Pancreas (tissue), 10 donors: ENCODE data around the gene BNIP3. TPM values are rescaled to one million over a fixed set of nuclear protein-coding genes. Genes with fewer than 3 reads are reported as not detected.
A peak's percentile ranks its signal among the peaks of the same experiment; 100 is the strongest.
"Not testable (repeated sequence)": the region's sequence is repeated elsewhere in the genome, so short reads cannot be mapped to it uniquely, and the experiment has no call there.

ENCODE experiments used
- ATAC-seq, 4 donors: fragments of 200-7000 bp; cut with Tn5 transposase; one replicate each; pipeline versions ENCODE4 v1.8.0 to v1.9.1; 2020; ENCODE audit warnings: mild to moderate bottlenecking in 4 of 4, moderate library complexity in 4 of 4
- DNase-seq, 6 donors: peaks; one replicate each; pipeline ENCODE4 v3.0.0-alpha.2; 2020
- FAIRE-seq: peaks from 2 replicates; lab custom pipeline; 2012; peaks lifted over from hg19 to GRCh38; lab: Jason Lieb, UNC
- H3K27ac ChIP-seq, 4 donors: fragments of 200-600 bp; sonication (generic); 1 replicate in 3 of 4; 2 replicates in 1 of 4; pipeline versions ENCODE4 v1.5.0 to v1.8.0; 2020
- H3K27me3 ChIP-seq, 4 donors: fragments of 200-600 bp; one replicate each; pipeline ENCODE4 v1.8.0; 2021
- H3K36me3 ChIP-seq, 3 donors: fragments of 200-600 bp; sonication (generic) in 1 of 3; one replicate each; pipeline versions ENCODE4 v1.5.0 to v1.8.0; 2020 to 2021
- H3K4me1 ChIP-seq, 3 donors: fragments of 200-600 bp; one replicate each; pipeline ENCODE4 v1.8.0; 2021
- H3K4me3 ChIP-seq, 4 donors: fragments of 200-600 bp; sonication (generic) in 2 of 4; one replicate each; pipeline versions ENCODE4 v1.5.0 to v1.8.0; 2020 to 2021
- H3K9me3 ChIP-seq, 4 donors: fragments of 200-600 bp; one replicate each; pipeline ENCODE4 v1.8.0; 2021
- CTCF ChIP-seq, 4 donors: fragments of 200-600 bp; sonication (generic) in 3 of 4; IDR thresholded peaks; one replicate each; pipeline versions ENCODE4 v1.5.0 to v1.8.0; 2021; ENCODE audit warnings: antibody characterized with exemption in 4 of 4
- WGBS, 2 donors: extraction: QIAGEN DNeasy Blood & Tissue Kit; methylation state at CpG; one replicate each; pipeline ENCODE4 v1.1.7; 2013; 5-methylcytosine and 5-hydroxymethylcytosine counted together
- intact Hi-C, 3 donors: fragments of 100-400 bp; cut with DNase I; formaldehyde crosslinking; loops; one replicate each; pipeline versions ENCODE4 v1.11.1 to v1.14.2; 2022
- polyA plus RNA-seq, 2 donors: library from polyadenylated mRNA; stranded (reverse); fragments of 200-250 nt; gene quantifications; one replicate each; pipeline ENCODE4 v1.2.3, GENCODE V29; 2013
- total RNA-seq, 6 donors: library from RNA; stranded (reverse); fragmentation: NEBNext Ultra II Directional in 4 of 6; extraction: Animal tissue kit (Norgen Biotek cat#: 25700) in 4 of 6; gene quantifications; one replicate each; pipeline versions ENCODE4 v1.2.1 to v1.2.4, GENCODE V29; 2021 to 2023
- donor health status: healthy with polysubstance abuse.
- donor health status: DM: no; HTN: no; CAD: no; lungs with moderate emphysema.
- donor health status: DM: no; HTN: no; CAD: no.
- donor health status: control.
- donor health status: control.
- donor health status: Bipolar disorder and iron deficiency.
- donor health status: DM: yes; HTN: yes; CAD: no.
- donor health status: DM: no; HTN: no; CAD: no.
- donor health status: DM: no; HTN: no; CAD: no.
- donor health status: DM: yes; HTN: yes; CAD: no.

Gene BNIP3
- total and polyA plus RNA-seq, 8 donors = 65.7 to 471 (median 142) TPM

GRCh38 chr10:131921184-131921583 is 60.5 kb downstream of the BNIP3 start:
- TF ChIP-seq CTCF (IDR thresholded peaks at IDR 0.05) = no peak
- Histone ChIP-seq H3K36me3 (no peaks in the 10 kb centered on the region), H3K4me3 (no peak overlapping the region), H3K27ac (no peak overlapping the region), H3K4me1 (peaks cover 0 to 5% (median 0%) of the 10 kb centered on the region in 3 donors), H3K27me3 (no peaks in the 10 kb centered on the region), H3K9me3 (peaks cover 0 to 4% (median 0%) of the 10 kb centered on the region in 4 donors)
- no peak for DNase-seq
- FAIRE-seq = no peak
- ATAC-seq = peak in 2 of 4 donors; percentile 30 to 48
- intact Hi-C loops = no loop called here
- WGBS, 2 donors = 74 to 75% methylated on average over 8 of the region's 8 CpGs

DNA sequence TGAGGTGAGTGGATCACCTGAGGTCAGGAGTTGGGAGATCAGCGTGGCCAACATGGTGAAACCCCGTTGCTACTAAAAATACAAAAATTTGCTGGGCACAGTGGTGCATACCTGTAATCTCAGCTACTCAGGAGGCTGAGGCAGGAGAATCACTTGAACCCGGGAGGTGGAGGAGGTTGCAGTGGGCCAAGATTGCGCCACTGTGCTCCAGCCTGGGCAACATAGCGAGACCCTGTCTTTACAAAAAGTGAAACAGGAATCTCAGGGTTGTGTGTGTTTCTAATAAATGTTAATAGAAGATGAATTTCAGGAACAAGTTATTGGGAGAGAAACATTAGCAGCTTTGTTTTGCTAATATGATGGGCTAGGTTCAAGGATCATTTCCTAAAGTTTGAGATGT is 61.0 kb downstream of the BNIP3 start:
- H3K9me3 ChIP-seq = peaks cover 0 to 4% (median 0%) of the 10 kb centered on the region in 4 donors
- H3K27me3 ChIP-seq = no peaks in the 10 kb centered on the region
- TF ChIP-seq CTCF (IDR thresholded peaks at IDR 0.05) = no peak
- H3K36me3 ChIP-seq = no peaks in the 10 kb centered on the region
- DNase-seq (no peak), ATAC-seq (peak in 2 of 4 donors; percentile 8 to 14), FAIRE-seq (no peak)
- H3K4me1 ChIP-seq = peaks cover 0 to 5% (median 0%) of the 10 kb centered on the region in 3 donors
- 84 to 90% methylated on average over 5 of the region's 5 CpGs for WGBS, 2 donors
- no peak overlapping the region for H3K27ac ChIP-seq
- no peak overlapping the region for H3K4me3 ChIP-seq
- intact Hi-C loops = no loop called here

GRCh38 chr10:131920151-131920550 is 61.6 kb downstream of the BNIP3 start:
- H3K27ac ChIP-seq = no peak overlapping the region
- FAIRE-seq = no peak
- no peak for DNase-seq

GRCh38 chr10:131919461-131919860 is 62.3 kb downstream of the BNIP3 start:
- ATAC-seq, H3K4me3 ChIP-seq, FAIRE-seq, H3K27me3 ChIP-seq, intact Hi-C loops, H3K27ac ChIP-seq, H3K9me3 ChIP-seq, H3K36me3 ChIP-seq, H3K4me1 ChIP-seq, DNase-seq: not testable (repeated sequence)
- WGBS, 2 donors = 93 to 96% methylated on average over 14 of the region's 14 CpGs

More at GRCh38 chr10:131920151-131920550, 61.6 kb downstream of the BNIP3 start:
- Histone ChIP-seq H3K4me1 (peaks cover 0 to 5% (median 0%) of the 10 kb centered on the region in 3 donors), H3K27me3 (no peaks in the 10 kb centered on the region), H3K9me3 (peaks cover 0 to 4% (median 0%) of the 10 kb centered on the region in 4 donors), H3K4me3 (no peak overlapping the region), H3K36me3 (no peaks in the 10 kb centered on the region)
- peak in 1 of 4 donors; percentile 5 for ATAC-seq
- intact Hi-C loops = no loop called here
- no peak for TF ChIP-seq CTCF (IDR thresholded peaks at IDR 0.05)
- 90% methylated on average over 11 of the region's 11 CpGs for WGBS, 2 donors

Other genes starting within 250 kb of the BNIP3 start
- 10 to 100 TPM; 25.5 to 87.7 (median 33.6) TPM for gene PPP2R2D, start 80.9 kb downstream of the BNIP3 start, total RNA-seq
- 10 to 100 TPM; 32.2 to 66.8 TPM for gene PPP2R2D, start 80.9 kb downstream of the BNIP3 start, polyA plus RNA-seq
- under 1 TPM; 0.19 to 0.37 (median 0.28) TPM for gene JAKMIP3, start 84.0 kb upstream of the BNIP3 start, total RNA-seq
- 1 to 10 TPM in 1 of 2 donors, under 1 TPM in 1; 0.95 to 1.4 TPM for gene JAKMIP3, start 84.0 kb upstream of the BNIP3 start, polyA plus RNA-seq
- 1 to 10 TPM in 3 of 6 donors, under 1 TPM in 3; 0.46 to 2.7 (median 0.85) TPM for gene DPYSL4, start 205.0 kb upstream of the BNIP3 start, total RNA-seq
- gene DPYSL4, start 205.0 kb upstream of the BNIP3 start, polyA plus RNA-seq = 1 to 10 TPM; 1.4 to 2.8 TPM